Measurements from ENCODE around the gene GRAMD1A. TPM values are rescaled to one million over a fixed set of nuclear protein-coding genes. Genes with fewer than 3 reads are reported as not detected.

Gene GRAMD1A
- 111 TPM for polyA plus RNA-seq (2013, experiment 1 of 2)
- 91.4 TPM for polyA plus RNA-seq (2013, experiment 2 of 2)

DNA sequence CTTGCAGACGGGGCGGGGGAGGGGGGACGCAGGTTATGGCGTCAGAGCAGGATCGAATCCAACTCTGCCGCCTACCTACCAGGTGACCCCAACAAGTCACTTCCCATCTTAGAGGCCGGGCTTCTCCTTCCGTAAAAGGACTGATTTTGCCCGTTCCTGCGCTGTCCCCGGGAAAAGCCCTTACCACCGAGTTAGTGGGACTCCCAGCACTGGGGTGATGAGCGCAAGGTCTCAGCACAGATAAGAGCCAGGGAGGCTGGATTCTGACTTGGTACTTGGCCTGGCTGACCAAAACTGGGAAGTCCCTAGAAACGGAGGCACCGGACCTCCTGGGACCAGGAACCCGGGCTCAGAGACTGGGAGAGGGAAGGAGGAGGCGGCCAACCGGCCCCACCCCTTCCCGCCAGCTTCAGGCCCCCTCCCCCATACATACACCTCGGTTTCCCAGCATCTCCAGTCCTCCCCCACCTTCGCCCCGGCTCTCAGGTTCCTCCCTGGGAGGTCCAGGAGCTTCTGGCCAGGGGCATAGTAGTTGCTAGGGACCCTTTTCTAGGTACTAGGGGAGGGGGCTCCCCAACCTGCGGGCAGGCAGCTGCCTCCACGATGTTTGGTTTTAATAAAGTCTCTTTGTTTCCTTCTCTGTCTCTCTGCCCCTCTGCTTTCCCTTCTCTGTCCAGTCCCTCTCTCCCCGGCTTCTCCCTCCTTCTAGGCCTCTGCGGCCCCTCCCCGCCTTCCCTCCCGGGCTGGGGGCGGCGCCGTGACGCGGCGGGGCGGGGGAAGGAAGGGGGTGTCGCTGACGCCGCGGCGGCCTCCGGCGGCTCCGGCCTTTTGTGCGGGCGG is at the start of gene GRAMD1A:
Gene GRAMD1A, plus strand, starts transcription at position 826 of the 840 bp plus-strand sequence. CDS start 156 bp downstream, outside the sequence.
- H3K4me1 ChIP-seq (ENCODE audit: control insufficient read depth, insufficient read depth, low read length, poor library complexity, severe bottlenecking): peaks cover 21% of the 10 kb centered on the region
- H3K36me3 ChIP-seq (ENCODE audit: control insufficient read depth, insufficient read depth, low read length): peaks cover 16% of the 10 kb centered on the region
- peak within 1 kb of the TSS; percentile 72 for H3K4me3 ChIP-seq (ENCODE audit: extremely low read depth, insufficient read depth, low read length, poor library complexity, severe bottlenecking)
- H3K9me3 ChIP-seq (ENCODE audit: control insufficient read depth, low read length): no peaks in the 10 kb centered on the region
- H3K27ac ChIP-seq (ENCODE audit: low read depth, low read length, severe bottlenecking): peak within 1 kb of the TSS; percentile 89
- WGBS, 2 experiments (ENCODE audit: insufficient coverage in 2 of 2): 3% methylated on average over 13 to 22 of the region's 45 CpGs

DNA sequence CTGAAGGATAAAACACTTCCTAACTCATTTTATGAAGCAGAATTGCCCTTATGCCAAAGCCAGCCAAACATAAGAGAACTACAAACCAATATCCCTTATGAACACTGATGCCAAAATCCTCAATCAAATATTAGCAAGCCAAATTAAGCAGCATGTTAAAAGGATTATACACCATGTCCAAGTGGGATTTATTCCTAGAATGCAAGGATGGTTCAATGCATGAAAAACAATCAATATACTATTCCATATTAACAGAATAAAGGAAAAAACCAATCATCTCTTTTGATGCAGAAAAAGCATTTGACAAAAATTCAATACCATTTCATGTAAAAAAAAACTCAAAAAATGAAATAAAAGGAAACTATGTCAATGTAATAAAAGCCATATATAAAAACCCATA is 47.0 kb upstream of the GRAMD1A start:
- peaks cover 50% of the 10 kb centered on the region for H3K9me3 ChIP-seq (ENCODE audit: control insufficient read depth, low read length)
- no peak overlapping the region for H3K4me3 ChIP-seq (ENCODE audit: extremely low read depth, insufficient read depth, low read length, poor library complexity, severe bottlenecking)
- H3K4me1 ChIP-seq (ENCODE audit: control insufficient read depth, insufficient read depth, low read length, poor library complexity, severe bottlenecking): no peaks in the 10 kb centered on the region
- no peak overlapping the region for H3K27ac ChIP-seq (ENCODE audit: low read depth, low read length, severe bottlenecking)
- peaks cover 48% of the 10 kb centered on the region for H3K36me3 ChIP-seq (ENCODE audit: control insufficient read depth, insufficient read depth, low read length)

DNA sequence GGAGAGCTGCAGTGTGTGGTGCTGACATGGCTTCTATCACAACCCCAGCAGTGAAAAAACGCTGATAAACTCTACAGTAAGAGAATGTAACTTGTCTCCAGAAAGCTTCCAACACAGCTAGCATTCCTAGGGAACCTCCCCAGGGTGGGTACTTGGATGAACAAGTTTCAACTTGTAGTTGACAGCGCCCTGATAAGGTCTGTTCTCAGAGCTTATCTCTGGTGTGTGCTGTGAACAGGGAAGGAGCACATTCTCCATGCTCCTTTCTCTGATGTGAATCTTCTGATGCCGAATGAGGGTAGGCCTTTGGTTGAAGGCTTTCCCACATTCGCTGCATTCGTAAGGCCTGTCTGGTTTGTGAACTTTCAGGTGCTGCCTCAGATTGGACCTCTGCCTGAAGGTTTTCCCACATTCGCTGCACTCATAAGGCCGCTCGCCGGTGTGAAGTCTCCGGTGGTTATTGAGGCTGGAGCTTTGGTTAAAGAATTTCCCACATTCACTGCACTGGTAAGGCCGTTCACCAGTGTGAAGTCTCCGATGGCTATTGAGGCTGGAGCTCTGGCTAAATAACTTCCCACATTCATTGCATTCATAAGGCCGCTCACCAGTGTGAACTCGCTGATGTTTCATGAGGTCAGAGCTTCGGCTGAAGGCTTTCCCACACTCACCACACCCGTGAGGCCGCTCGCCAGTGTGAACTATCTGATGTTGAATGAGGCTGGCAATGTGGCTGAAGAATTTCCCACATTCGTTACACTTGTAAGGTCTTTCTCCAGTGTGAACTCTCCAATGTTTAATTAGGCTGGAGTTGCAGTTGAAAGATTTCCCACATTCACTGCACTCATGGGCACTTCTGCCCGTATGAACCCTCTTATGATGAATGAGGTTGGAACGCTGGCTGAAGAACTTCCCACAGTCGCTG is 42.0 kb upstream of the GRAMD1A start:
- no peak overlapping the region for H3K27ac ChIP-seq (ENCODE audit: low read depth, low read length, severe bottlenecking)
- no peaks in the 10 kb centered on the region for H3K4me1 ChIP-seq (ENCODE audit: control insufficient read depth, insufficient read depth, low read length, poor library complexity, severe bottlenecking)
- peaks cover 73% of the 10 kb centered on the region for H3K36me3 ChIP-seq (ENCODE audit: control insufficient read depth, insufficient read depth, low read length)
- H3K9me3 ChIP-seq (ENCODE audit: control insufficient read depth, low read length): peaks cover 83% of the 10 kb centered on the region
- 89 to 93% methylated on average over 14 to 18 of the region's 22 CpGs for WGBS, 2 experiments (ENCODE audit: insufficient coverage in 2 of 2)
- no peak overlapping the region for H3K4me3 ChIP-seq (ENCODE audit: extremely low read depth, insufficient read depth, low read length, poor library complexity, severe bottlenecking)

DNA sequence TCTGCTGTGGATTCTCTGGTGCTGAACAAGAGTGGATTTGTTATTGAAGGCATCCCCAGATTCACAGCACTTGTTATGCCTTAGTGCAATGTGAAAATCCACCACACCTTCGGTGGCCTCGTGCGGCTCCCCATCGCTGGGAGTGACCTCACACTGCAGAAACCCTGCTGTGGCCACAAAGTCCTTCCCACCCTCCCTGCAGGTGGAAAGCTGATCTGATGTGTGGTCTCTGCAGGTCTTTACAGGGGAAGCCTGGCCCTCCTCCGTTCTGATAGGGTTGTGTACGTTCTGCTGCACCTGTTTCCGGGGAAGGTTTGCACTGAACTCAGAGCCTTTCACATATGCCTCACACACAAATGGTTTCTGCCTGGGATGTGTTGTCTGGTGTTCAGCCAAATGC is 41.1 kb upstream of the GRAMD1A start:
- peaks cover 76% of the 10 kb centered on the region for H3K9me3 ChIP-seq (ENCODE audit: control insufficient read depth, low read length)

DNA sequence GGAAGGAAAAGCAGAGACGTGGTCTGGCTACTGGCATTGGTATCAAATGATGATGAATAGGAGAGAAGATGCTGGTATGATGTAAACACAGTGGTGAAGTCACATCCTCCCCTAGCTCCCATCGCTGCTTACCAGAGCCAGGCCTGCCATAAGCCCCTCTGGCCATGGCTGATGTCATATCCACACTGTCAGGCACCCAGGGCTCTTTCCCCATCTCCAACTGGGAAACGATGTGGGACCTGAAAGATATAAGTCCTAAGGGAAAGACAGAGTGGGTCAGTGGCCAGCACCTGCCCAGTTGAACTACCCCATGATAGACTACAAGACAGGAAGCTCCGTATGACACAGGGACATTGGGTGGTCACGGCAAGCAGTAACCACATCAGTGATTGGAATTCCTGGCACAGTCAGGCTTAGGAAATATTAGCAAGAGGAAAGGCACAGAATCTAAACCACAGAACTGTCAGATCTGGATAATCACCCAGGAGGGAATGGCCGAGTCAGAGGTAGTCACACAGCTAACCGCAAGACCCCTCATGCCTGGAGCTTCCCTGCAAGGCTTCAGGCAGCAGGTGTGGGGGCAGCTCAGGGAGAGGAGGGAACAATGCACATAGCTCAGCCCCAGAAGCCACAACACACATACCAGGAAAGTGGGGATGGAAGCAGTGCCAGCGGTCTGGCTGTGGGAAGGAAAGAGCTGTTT is 39.9 kb upstream of the GRAMD1A start:
- Histone ChIP-seq H3K9me3 (ENCODE audit: control insufficient read depth, low read length) (peaks cover 72% of the 10 kb centered on the region), H3K4me1 (ENCODE audit: control insufficient read depth, insufficient read depth, low read length, poor library complexity, severe bottlenecking) (no peaks in the 10 kb centered on the region), H3K4me3 (ENCODE audit: extremely low read depth, insufficient read depth, low read length, poor library complexity, severe bottlenecking) (no peak overlapping the region), H3K27ac (ENCODE audit: low read depth, low read length, severe bottlenecking) (no peak overlapping the region), H3K36me3 (ENCODE audit: control insufficient read depth, insufficient read depth, low read length) (peaks cover 68% of the 10 kb centered on the region)
- WGBS, 2 experiments (ENCODE audit: insufficient coverage in 2 of 2): 89 to 100% methylated on average over 5 of the region's 8 CpGs

More for the DNA sequence above, 41.1 kb upstream of the GRAMD1A start:
- Histone ChIP-seq H3K4me3 (ENCODE audit: extremely low read depth, insufficient read depth, low read length, poor library complexity, severe bottlenecking) (no peak overlapping the region), H3K36me3 (ENCODE audit: control insufficient read depth, insufficient read depth, low read length) (peaks cover 72% of the 10 kb centered on the region), H3K27ac (ENCODE audit: low read depth, low read length, severe bottlenecking) (no peak overlapping the region), H3K4me1 (ENCODE audit: control insufficient read depth, insufficient read depth, low read length, poor library complexity, severe bottlenecking) (no peaks in the 10 kb centered on the region)
- 95 to 100% methylated on average over 2 to 4 of the region's 7 CpGs for WGBS, 2 experiments (ENCODE audit: insufficient coverage in 2 of 2)

DNA sequence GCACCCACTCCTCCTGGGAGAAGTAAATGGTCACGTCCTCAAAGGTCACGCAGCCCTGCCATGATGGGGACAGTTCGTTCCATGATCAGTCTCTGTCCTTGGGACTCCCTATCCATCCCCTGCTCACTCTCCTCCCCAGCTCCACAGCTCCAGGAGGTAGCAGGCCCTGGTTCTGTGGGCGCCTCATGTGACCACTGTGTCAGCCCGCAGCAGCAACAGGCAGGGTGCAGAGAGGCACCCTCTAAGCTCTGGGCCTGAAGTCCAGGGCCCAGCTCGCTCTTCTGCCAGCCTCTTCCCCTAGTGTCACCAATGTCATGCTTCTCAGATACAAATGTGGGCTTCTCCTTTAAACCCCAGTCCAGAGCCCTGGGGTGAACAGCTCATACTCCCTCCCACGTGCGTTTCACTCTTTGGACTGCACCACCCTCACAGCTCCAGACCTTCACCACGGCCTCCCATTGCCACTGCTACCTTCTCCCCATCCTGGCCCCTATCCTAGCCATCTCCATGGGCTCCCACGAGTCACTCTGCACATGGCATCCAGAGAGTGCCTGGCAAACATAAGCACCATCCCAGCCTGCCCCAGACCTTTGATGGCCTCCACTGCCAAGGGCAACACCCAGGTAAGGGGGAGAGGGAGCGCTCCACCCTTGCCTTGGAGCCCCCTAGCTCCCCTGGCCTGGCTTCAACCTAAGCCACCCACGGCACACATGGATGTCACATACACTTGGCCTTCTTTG is 39.0 kb upstream of the GRAMD1A start:
- H3K9me3 ChIP-seq (ENCODE audit: control insufficient read depth, low read length): peaks cover 64% of the 10 kb centered on the region
- peaks cover 60% of the 10 kb centered on the region for H3K36me3 ChIP-seq (ENCODE audit: control insufficient read depth, insufficient read depth, low read length)
- H3K27ac ChIP-seq (ENCODE audit: low read depth, low read length, severe bottlenecking): no peak overlapping the region
- WGBS, 2 experiments (ENCODE audit: insufficient coverage in 2 of 2): 98 to 100% methylated on average over 8 of the region's 12 CpGs
- peak overlapping the region; percentile 84 for H3K4me3 ChIP-seq (ENCODE audit: extremely low read depth, insufficient read depth, low read length, poor library complexity, severe bottlenecking)
- no peaks in the 10 kb centered on the region for H3K4me1 ChIP-seq (ENCODE audit: control insufficient read depth, insufficient read depth, low read length, poor library complexity, severe bottlenecking)

DNA sequence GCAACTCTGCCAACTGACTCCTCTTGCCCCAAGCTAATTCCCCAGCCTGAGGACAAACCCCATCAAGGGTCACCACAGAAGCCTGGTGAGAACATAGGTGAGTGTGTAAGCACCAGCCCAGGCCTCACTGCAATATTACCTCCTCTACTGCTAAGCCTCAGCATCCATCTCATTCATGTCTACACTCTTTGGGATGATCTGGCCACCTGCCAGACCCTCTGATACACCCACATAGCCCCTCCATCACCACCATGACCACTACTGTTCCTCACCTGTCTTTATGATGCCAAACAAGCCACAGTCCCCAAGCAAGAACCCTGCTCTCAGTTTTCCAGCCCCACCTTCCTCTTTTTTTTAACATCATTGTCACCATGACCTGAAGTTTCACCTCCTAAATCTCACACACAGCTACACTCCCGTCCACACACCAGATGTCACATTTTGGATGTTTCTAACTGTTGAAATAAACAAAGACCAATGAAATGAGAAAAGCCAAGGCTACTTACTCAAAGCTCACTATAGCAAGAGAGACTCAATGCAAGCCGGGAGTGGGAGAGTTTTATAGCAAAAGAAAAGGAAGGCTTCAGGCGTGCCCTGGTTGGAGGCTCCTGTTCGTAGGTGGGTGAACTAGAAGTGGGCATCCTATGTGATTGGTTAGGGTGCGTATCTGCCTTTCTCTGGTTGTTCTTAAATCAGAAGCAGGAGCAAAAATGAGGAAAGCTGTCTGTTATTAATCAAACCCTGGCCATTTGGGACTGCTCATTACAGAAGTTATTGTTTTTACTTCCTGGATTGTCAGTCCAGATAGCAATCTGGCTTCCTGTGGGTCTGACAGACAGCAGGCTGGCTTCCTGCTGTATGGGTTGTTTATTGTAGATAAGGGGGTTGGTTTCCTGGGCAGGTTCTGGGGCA is 38.1 kb upstream of the GRAMD1A start:
- Histone ChIP-seq H3K4me3 (ENCODE audit: extremely low read depth, insufficient read depth, low read length, poor library complexity, severe bottlenecking) (peak overlapping the region; percentile 84), H3K9me3 (ENCODE audit: control insufficient read depth, low read length) (peaks cover 60% of the 10 kb centered on the region), H3K36me3 (ENCODE audit: control insufficient read depth, insufficient read depth, low read length) (peaks cover 51% of the 10 kb centered on the region), H3K27ac (ENCODE audit: low read depth, low read length, severe bottlenecking) (peak overlapping the region; percentile 87), H3K4me1 (ENCODE audit: control insufficient read depth, insufficient read depth, low read length, poor library complexity, severe bottlenecking) (no peaks in the 10 kb centered on the region)
- WGBS, 2 experiments (ENCODE audit: insufficient coverage in 2 of 2): 82 to 94% methylated on average over 3 of the region's 5 CpGs

DNA sequence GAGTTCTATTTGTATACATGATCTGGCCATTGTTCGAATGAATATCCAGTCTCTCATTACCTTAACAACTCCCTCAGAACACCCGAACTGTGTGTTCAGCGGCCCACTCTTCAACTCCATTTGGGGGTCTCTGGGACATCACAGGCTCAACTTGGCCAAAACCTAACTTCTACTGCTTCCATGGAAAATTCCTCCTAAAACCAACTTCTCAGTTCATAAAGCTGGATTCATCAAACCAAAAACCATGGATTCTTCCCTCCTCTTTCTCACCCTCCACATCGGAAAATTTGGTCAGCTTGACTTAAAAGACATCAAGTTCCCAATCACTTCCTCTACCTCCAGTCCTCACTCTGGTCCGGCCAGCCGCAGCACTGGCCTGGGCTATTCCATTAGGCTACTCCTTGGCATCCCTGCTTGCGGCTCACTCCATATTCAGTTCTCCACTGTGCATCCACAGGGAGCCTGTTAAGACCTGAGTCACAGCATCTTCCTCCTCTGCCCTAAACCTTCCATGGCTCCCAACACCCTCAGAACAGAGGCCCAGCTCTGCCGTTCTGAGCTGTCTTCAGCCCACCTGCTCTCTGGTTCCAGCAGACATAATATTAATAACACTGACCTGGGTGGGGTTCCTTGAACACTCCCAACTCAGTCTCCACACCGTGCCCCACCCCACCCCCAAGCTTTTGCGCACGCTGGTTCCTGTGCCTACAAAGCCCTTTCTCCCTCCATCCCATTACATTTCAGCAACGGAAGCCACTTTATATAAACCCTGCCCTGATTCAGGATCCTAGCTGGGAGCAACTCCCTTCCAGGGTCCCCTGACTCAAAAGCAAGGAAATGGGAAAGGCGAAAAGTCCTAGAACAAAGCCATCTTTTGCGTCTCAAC is 37.2 kb upstream of the GRAMD1A start:
- Histone ChIP-seq H3K4me1 (ENCODE audit: control insufficient read depth, insufficient read depth, low read length, poor library complexity, severe bottlenecking) (no peaks in the 10 kb centered on the region), H3K36me3 (ENCODE audit: control insufficient read depth, insufficient read depth, low read length) (peaks cover 42% of the 10 kb centered on the region), H3K9me3 (ENCODE audit: control insufficient read depth, low read length) (peaks cover 57% of the 10 kb centered on the region), H3K4me3 (ENCODE audit: extremely low read depth, insufficient read depth, low read length, poor library complexity, severe bottlenecking) (peak overlapping the region; percentile 84), H3K27ac (ENCODE audit: low read depth, low read length, severe bottlenecking) (peak overlapping the region; percentile 87)
- WGBS, 2 experiments (ENCODE audit: insufficient coverage in 2 of 2): 43 to 56% methylated on average over 11 to 14 of the region's 14 CpGs
